ENCODE data around the gene CABLES1. TPM values are rescaled to one million over a fixed set of nuclear protein-coding genes. Genes with fewer than 3 reads are reported as not detected.
"Not testable (repeated sequence)": the region's sequence is repeated elsewhere in the genome, so short reads cannot be mapped to it uniquely, and the experiment has no call there.

The CABLES1 gene
- total RNA-seq, 4 donors from 2014 or later, result 28.1 to 43.8 (median 37.6) TPM

DNA sequence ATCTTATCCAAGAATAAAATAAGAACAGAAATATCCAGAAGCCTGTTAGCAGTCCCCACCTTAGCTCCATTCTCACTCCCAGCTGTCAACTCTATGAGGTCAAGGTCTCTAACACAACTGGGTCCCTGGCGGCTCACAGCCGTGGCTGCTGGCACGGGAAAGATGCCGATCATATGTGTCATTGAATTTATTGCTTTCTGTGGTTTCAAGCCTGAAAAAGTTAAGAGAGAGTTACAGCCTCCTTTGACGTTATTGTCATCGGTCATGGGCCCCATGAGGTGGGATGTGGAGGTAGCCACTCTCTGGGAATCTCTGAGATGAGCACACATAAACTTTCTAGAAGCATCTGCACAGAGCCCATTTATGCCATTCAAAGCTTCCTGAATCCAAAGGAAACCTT is 28.7 kb upstream of the CABLES1 start:
- H3K4me3 ChIP-seq (replicated peaks in 1 of 3), result no peak overlapping the region
- no peaks in the 10 kb centered on the region for H3K9me3 ChIP-seq
- H3K4me1 ChIP-seq, result no peaks in the 10 kb centered on the region
- H3K36me3 ChIP-seq, result no peaks in the 10 kb centered on the region
- DNase-seq, result no peak
- 56 to 72% methylated on average over 6 of the region's 6 CpGs for WGBS, 2 donors
- intact Hi-C loops (cut with DNase I), result no loop called here
- H3K27ac ChIP-seq, result no peak overlapping the region
- TF ChIP-seq, protein P1, sequence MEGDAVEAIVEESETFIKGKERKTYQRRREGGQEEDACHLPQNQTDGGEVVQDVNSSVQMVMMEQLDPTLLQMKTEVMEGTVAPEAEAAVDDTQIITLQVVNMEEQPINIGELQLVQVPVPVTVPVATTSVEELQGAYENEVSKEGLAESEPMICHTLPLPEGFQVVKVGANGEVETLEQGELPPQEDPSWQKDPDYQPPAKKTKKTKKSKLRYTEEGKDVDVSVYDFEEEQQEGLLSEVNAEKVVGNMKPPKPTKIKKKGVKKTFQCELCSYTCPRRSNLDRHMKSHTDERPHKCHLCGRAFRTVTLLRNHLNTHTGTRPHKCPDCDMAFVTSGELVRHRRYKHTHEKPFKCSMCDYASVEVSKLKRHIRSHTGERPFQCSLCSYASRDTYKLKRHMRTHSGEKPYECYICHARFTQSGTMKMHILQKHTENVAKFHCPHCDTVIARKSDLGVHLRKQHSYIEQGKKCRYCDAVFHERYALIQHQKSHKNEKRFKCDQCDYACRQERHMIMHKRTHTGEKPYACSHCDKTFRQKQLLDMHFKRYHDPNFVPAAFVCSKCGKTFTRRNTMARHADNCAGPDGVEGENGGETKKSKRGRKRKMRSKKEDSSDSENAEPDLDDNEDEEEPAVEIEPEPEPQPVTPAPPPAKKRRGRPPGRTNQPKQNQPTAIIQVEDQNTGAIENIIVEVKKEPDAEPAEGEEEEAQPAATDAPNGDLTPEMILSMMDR (IDR thresholded peaks at IDR 0.05), result no peak
- no peak for TF ChIP-seq POLR2A (IDR thresholded peaks at IDR 0.05)
- no peaks in the 10 kb centered on the region for H3K27me3 ChIP-seq

DNA sequence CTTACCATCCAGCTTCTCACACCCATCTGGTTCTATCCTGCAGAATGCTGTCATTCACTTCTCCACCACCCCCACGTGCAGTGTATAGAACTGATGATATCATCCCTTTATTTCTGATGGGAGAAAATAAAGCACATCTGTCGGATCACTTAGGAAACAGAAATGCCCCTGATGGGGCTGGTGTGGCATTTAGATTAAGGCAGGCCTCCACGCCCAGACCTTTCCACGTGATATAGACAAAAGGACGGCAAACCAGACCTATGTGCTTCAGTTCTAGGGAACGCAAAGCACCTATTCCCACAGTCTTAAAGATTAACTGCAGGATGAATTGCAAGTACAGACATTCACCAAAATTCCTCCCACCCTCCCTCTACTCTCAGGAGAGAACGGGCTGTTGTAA is 27.6 kb upstream of the CABLES1 start:
- no peak for DNase-seq
- TF ChIP-seq POLR2A (IDR thresholded peaks at IDR 0.05), result no peak
- TF ChIP-seq, protein P1 (IDR thresholded peaks at IDR 0.05), result no peak
- 84% methylated on average over 7 of the region's 7 CpGs for WGBS, 2 donors
- no peak overlapping the region for H3K4me3 ChIP-seq (replicated peaks in 1 of 3)
- intact Hi-C loops (cut with DNase I), result no loop called here
- H3K9me3 ChIP-seq, result no peaks in the 10 kb centered on the region
- no peaks in the 10 kb centered on the region for H3K36me3 ChIP-seq
- no peaks in the 10 kb centered on the region for H3K27me3 ChIP-seq
- H3K4me1 ChIP-seq, result no peaks in the 10 kb centered on the region
- H3K27ac ChIP-seq, result no peak overlapping the region

DNA sequence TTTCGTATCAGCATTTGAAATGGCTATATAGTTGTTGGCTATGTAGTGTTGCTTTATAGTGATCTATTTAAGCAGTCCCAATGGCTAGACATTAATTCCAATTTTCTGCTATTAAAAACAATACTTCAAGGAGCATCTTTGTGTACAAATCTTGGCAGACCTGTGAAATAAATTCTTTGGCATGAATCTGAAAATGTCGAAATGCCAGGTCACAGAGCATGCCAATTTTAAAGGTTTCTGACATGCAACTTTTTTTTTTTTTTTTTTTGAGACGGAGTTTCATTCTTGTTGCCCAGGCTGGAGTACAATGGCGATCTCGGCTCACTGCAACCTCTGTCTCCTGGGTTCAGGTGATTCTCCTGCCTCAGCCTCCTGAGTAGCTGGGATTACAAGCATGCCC is 26.8 kb upstream of the CABLES1 start:
- no peak overlapping the region for H3K27ac ChIP-seq
- 78 to 86% methylated on average over 5 of the region's 5 CpGs for WGBS, 2 donors
- TF ChIP-seq, protein P1 (IDR thresholded peaks at IDR 0.05), result no peak
- TF ChIP-seq POLR2A (IDR thresholded peaks at IDR 0.05), result no peak
- H3K36me3 ChIP-seq, result no peaks in the 10 kb centered on the region
- intact Hi-C loops (cut with DNase I), result no loop called here
- no peaks in the 10 kb centered on the region for H3K27me3 ChIP-seq
- no peaks in the 10 kb centered on the region for H3K9me3 ChIP-seq
- H3K4me3 ChIP-seq (replicated peaks in 1 of 3), result no peak overlapping the region
- DNase-seq, result no peak
- H3K4me1 ChIP-seq, result no peaks in the 10 kb centered on the region

DNA sequence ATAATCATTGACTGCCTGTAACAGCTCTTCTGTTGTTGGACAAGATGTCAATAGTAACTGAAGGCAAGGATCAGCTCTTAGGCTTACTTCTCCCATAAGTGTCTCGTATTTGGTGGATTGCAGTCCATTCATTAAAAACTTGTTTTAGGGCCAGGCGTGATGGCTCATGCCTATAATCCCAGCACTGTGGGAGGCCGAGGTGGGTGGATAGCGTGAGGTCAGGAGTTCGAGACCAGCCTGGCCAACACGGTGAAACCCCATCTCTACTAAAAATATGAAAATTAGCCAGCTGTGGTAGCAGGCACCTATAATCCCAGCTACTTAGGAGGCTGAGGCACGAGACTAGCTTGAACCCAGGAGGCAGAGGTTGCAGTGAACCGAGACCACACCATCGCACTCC is 26.1 kb upstream of the CABLES1 start:
- H3K4me1 ChIP-seq; H3K4me3 ChIP-seq (replicated peaks in 1 of 3); DNase-seq; H3K9me3 ChIP-seq; H3K36me3 ChIP-seq; H3K27ac ChIP-seq; intact Hi-C loops (cut with DNase I); H3K27me3 ChIP-seq: not testable (repeated sequence)
- WGBS, 2 donors, result 95 to 96% methylated on average over 9 of the region's 9 CpGs

DNA sequence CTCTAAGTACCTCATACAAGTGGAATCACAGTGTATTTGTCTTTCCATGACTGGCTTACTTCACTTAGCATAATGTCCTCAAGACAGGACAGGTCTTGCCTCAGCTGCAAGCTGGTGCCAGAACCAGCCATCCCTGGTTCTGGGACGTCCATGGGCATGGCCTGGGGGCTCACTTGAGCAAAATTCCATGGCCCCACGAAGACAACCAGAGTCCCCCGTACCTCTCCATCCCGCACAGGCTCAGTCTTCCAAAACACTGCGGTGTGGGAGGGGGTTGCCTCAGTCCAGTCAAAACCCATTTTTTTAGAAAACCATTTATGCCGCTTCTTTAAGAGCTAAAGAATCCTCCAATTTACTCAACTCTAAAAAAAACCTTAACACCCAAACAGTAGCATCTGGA is 21.7 kb upstream of the CABLES1 start:
- Histone ChIP-seq H3K36me3 (no peaks in the 10 kb centered on the region), H3K4me3 (replicated peaks in 1 of 3) (no peak overlapping the region), H3K9me3 (no peaks in the 10 kb centered on the region), H3K4me1 (peaks cover 0 to 7% of the 10 kb centered on the region in 2 donors), H3K27me3 (no peaks in the 10 kb centered on the region), H3K27ac (no peak overlapping the region)
- TF ChIP-seq, protein P1 (IDR thresholded peaks at IDR 0.05), result no peak
- no peak for TF ChIP-seq POLR2A (IDR thresholded peaks at IDR 0.05)
- WGBS, 2 donors, result 79 to 89% methylated on average over 6 of the region's 6 CpGs
- no peak for DNase-seq
- intact Hi-C loops (cut with DNase I), result no loop called here

Data from thyroid gland (tissue), 4 donors.